Skeletal muscle cell (primary cell): ENCODE measurements around the gene SLC2A10.
A peak's percentile ranks its signal among the peaks of the same experiment; 100 is the strongest.

ENCODE experiments used
- DNase-seq: peaks from one replicate; pipeline ENCODE4 v3.0.0-alpha.2; 2010; ENCODE audit warnings: low read depth
- H3K4me3 ChIP-seq: 2 replicates; pipeline ENCODE4 v1.5.1; 2011; ENCODE audit warnings: low read depth, mild to moderate bottlenecking, control low read depth, low read length, moderate library complexity

The SLC2A10 gene

DNA sequence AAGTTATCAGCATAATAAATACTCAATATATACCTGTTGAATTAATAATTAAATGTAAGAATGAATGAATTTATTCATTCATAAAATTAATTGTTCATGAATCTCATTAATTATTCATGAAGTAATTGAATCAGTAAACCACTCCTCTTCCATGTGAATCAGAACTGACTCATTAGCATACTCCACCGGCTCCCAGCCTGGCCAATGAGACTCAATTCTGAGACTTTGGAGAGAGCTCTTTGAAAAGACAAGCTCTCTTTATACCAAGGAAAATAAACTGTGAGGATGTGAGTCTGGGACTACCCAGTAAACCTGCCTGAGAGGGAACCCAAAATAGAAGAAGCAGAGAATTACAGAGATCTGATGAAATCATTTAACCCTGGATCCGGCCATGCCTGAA is 8.4 kb upstream of the SLC2A10 start:
- no peak for DNase-seq
- no peak overlapping the region for H3K4me3 ChIP-seq

DNA sequence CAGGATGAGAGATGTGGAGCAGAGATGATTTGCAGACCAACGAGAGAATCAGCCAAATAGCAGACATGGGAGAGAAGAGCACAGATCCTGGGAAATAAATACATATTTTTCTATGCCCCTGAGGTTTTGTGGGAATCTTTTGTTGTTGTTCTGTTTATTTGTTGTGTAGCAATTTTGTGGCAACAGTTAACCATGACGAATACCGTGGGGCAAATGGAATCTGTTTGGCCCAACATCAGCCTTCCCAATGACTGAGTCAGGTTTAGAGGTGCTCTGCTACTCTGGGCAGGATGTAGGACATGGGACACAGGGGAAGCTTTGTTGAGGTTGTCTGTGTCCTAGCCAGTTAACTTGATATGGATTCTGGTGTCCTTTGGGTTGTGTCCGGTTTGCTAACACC is 7.9 kb upstream of the SLC2A10 start:
- no peak overlapping the region for H3K4me3 ChIP-seq
- no peak for DNase-seq

DNA sequence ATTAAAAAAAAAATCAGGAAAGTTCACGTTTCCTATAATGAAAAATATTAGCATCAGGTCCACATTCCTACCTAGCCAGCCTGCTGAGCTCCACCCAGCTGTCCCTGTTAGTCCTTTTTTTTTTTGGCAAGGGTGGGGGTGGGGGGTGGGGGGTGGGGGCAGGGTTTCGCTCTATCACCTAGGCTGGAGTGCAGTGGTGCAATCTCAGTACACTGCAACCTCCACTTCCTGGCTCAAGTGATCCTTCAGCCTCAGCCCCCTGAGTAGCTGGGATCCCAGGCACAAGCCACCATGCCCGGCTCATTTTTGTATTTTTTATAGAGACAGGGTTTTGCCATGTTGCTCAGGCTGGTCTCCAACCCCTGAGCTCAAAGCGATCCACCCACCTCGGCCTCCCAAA is 7.5 kb upstream of the SLC2A10 start:
- no peak overlapping the region for H3K4me3 ChIP-seq
- no peak for DNase-seq

DNA sequence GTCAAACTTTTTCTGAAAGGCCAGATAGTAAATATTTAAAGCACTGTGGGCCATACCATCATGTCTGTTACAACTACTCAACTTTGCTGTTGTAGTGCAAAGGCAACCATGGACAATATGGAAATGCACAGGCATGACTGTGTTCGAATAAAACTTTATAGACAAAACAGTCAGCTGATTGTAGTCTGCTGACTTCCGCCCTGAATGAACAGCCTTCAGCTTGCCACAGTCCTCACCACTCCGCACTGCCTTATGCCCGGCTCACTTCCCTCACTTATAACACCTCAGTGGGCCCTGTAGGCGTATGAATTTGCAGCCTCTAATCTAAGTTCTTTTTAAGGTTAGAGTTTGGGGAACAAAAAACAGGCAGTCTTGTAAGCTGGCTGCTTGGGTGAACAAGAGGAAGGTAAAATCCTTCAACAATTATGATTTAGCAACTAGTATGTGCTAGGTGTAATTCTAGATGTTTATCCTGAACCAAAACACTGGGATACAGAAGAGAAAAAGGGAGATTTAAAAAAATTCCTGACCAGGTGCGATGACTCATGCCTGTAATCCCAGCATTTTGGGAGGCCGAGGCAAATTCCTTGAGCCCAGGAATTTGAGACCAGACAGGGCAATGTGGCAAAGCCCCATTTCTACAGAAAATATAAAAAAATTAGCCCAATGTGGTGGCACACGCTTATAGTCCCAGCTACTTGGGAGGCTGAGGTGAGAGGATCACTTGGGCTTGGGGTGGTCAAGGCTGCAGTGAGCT is 6.8 kb upstream of the SLC2A10 start:
- DNase-seq, result no peak
- no peak overlapping the region for H3K4me3 ChIP-seq

DNA sequence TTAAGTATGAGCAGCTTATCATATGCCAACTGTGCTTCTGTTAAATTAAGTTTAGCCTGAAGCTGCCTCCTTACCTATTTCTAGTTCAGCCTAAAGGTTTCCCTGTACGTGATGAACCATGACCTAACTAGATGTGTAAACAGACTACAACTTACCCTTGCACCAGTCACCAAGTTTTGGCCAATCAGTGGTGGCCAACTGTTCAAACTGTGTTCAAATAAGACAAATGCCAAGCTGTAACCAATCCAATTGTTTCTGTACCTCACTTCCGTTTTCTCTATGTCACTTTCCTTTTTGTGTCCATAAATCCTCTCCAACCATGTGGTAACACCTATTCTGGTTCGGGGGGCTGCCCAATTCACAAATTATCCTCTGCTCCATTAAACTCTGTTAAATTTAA is 6.0 kb upstream of the SLC2A10 start:
- DNase-seq, result no peak
- no peak overlapping the region for H3K4me3 ChIP-seq

DNA sequence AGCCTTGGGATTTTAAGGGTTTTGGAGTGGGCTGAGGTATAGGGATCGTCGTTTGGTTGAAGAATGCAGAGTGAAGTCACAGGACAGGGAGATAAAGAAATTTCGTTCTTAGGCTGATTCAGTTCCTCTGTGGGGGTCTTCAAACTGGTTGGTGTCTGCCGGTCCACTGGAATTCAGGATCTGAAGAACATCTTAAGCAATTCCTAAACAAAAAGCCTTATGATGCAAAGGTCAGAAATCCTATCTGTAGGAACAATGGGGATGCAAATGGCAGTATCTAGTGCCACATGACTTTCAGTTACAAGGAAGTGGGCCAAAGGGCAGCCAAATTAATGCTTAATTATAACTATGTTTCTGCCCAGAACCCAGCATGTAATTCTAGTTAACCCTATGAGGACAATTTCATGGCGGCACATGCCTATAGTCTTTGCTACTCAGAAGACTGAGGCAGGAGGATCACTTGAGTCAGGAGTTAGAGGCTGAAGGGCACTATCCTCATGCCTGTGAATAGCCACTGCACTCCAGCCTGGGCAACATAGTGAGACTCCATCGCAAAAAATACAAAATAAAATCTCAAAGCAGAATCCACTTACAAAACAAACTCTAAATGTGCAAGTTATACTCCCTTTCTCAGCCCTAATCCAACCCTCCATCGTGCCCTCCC is 4.6 kb upstream of the SLC2A10 start:
- no peak overlapping the region for H3K4me3 ChIP-seq
- no peak for DNase-seq

DNA sequence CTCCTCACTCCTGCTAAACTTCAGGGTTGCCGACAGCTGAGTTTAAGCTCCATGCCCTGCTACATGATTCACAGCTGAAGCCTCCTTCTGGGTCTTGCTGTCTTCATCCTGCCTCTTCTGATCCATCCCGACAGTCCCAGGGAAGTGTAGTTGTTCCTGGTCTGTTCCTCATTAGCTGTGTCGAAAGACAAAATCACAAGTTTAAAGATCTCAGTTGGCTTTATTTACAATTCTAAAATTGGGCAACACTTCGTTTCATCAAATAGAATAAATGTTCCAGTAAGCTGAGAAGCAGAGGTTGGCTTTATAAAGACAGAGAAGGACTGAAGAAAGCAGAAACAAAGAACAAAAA is 4.1 kb upstream of the SLC2A10 start:
- no peak for DNase-seq
- H3K4me3 ChIP-seq, result no peak overlapping the region

DNA sequence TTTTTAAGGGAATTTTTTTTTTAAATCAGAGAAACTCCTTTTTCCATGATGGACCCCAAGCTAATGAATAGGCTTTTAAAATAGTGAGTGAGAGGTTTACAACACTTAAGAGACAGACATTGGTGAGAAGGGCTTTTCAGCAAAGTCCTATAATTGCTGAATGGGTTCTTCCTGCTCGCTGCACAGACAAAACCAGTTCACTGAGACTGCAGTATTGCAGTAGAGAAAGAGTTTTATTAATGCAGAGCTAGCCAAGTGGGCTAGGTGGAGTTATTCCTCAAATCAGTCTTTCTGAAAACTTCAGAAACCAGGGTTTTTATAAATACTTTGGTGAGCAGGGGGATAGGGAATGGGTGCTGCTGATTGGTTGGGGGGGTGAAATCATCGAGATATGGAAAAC is 3.2 kb upstream of the SLC2A10 start:
- no peak for DNase-seq
- H3K4me3 ChIP-seq, result no peak overlapping the region

DNA sequence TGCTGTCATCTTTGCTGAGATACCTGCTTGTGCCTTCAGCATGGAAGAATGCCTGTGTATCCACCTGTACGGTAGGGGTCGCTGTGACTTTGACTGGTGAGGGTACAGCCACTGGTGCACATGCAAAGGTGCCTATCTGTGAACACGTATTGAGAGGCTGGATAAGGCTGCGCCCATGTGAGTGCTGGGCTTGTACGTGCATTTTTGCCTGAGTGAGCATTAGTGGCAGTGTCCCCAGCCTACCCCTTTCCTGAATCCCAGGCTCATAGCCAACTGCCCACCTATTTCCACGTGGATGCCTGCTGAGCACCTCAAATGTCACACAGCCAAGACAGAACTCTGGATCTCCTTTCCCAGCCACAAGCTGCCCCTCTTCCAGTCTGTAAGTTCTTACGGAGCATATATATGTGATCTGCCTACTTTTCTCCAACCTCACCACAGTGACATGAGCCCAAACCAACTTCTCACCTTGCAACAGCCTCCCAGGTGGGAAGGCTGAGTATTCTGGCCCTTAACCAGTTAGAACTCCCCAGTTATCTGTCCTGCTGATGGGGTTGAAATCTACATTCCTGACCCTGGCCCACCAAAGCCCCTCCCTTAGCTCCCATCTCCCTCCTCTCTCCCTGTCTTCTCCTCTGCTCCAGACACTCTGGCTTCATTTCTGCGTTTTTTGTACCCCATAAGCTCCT is 1.1 kb upstream of the SLC2A10 start:
- no peak for DNase-seq
- H3K4me3 ChIP-seq, result no peak overlapping the region

DNA sequence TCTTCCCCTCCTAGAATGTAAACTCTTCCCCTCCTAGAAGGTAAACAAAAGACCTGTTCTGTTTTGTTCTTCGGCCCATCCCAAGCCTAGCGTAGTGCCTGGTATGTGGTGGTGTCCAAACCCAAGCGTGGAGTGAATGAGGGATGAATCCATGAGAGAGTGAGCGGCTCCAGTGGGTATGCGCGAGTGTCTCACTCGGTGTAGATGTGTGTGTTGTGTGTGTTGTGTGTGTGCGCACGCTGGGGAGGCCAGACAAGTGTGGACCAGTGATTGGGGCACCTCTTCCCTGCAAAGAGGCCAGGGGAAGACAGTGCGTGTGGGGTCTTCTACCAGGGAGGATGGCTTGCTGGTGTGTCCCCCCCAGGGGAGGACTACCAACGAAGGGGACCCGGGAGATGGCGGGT is 392 bp upstream of the SLC2A10 start:
- H3K4me3 ChIP-seq, result peak overlapping the region; percentile 71

DNA sequence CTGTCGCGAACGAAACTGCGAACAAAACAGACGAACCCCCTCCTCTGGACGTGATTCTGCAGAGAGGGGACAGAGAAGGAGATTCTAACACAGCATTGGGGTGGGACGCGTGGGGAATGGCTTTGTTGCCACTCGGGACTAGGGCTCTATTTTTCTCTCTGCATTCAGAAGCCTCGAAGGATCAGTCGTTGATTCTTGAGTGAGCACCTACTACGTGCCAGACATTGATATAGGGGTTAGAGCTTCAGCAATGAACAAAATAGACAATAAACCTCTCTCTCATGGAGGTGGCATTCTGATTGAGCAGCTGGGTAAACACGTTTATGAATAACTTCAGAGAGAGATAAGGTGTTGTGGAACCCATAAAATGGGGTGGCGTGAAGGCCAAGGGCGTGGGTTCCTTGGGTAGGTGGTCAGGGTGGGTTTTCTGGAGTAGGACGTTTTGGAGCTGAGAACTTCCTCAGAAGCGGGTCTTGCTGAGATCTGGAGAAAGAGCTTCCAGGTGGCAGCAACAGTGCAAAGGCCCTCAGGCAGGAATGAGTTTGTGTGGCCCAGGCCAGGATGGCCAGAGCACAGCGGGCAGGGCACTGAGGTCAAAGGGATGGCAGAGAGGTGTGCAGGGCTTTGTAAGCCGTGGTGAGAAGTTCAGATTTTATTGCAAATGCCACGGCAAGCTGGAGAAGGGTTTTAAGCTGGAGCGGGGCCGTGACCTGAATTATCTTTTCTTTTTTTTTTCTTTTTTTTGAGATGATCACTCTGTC is 884 bp downstream of the SLC2A10 start:
- peak overlapping the region; percentile 71 for H3K4me3 ChIP-seq
- DNase-seq, result no peak

More for the DNA sequence above, 392 bp upstream of the SLC2A10 start:
- DNase-seq, result no peak

DNA sequence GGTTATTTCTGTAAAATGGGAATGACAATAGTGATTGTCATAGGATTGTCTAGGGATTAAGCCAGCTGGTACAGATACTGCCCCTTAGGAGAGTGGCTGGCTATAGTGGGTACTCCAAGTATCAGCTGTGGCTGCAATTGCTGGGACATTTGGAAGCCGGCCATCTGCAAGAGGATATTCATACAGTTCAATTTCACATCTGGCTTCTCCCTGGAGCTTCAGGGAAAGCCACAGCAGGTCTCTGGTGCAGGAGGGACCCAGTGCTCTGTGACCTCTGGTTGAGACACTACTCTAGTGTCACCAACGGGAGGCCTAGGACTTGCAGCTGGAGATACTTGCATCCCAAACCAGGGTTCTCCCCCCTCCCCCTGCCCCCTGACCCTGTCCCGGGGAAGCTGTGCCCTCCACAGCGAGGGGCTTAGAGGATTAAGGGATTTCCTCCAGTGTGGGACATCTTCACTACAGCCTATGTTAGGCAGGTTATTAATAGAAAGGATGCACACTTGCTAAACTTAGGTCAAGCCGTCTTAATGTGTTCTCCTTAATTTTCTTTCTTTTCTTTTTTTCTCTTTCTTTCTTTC is 2.7 kb downstream of the SLC2A10 start:
- no peak overlapping the region for H3K4me3 ChIP-seq
- no peak for DNase-seq

DNA sequence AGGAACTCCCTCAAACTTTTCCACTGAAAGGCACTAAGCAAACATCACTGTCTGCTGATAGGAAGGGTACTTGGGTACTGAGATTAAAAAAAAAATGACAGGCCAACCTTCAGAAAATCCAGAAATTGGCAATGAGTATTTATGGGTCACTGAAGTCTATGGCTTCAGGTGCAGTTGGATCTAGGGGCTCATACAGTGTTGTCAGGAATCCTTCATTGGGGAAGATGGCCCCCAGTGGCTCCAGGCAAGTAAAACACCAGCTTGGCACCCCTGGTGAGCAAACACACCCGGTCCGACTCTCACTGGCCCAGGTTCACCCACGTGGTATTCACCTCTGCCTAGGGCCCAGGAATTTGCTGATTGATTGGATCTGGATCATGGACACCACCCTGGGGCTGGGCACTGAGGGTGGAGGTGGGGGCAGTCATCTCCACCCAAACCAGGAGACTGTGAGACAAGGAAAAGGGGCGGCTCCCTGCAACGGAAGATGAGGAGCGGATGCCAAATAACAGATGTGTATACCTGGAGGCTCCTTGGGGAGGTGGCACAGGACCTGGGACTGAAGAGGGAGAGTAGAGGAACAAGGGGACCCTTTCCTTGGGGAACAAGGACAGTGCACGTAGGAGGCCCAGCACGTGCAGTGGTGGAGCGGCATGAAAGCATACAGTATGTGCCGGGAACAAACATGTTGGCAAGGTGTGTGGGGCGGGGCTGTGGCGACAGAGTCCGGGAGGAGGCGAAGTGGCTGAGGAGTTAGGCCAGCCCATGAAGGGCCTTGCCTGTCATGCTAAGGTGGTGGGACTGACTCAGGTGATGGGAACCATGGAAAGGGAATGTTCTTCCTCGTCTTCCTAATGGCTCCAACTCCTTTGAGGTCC is 4.7 kb downstream of the SLC2A10 start:
- H3K4me3 ChIP-seq, result no peak overlapping the region
- no peak for DNase-seq

DNA sequence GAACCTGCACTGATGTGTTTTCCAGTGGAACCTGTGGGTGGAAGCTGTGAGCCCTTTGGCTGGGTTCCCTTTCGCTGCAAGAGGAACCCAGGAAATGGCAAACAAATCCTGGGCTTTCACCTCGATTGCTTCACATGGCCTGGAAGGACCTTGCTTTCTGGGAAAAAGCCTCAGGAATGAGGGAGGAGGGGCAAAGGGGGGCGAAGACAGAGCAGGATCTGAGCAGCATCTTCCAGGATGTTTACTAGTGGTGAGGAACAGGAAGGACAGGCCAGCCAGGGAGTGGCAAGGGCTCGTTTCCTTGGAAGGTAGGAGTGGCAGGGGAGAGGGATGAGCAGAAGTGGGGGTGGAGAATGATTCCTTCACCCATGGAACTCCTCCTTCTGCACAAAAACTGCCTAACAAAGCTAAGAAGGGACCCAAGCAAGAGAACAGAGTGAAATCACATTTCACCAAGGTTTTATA is 5.9 kb downstream of the SLC2A10 start:
- H3K4me3 ChIP-seq, result no peak overlapping the region
- DNase-seq, result peak; percentile 43

DNA sequence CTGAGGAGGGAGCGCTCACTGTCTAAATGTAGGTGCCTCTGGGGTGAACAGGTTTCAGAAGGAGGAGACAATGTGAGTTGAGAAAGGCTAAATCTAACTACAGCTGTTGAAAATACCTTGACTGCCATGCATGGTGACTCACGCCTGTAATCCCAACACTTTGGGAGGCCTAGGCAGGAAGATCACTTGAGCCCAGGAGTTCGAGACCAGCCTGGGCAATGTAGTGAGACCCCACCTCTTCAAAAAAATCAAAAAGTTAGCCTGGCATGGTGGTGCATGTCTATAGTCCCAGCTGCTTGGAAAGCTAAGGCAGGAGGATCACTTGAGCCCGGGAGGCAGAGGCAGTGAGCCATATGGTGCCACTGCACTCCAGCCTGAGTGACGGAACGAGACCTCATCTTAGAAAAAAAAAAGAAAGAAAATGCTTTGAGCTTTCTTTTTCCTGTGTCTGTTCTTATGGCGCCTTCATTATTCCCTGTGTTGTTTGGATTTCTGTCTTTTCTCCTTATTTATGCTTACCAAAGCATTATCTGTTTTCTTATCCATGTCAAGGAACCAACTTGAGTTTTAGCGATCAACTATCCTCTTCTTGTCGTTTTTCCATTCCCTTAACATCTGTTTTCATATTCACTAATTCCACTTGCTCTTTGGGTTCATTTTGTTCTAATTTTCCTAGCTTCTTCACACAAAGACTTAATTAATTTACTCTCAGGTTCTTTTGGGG is 8.5 kb downstream of the SLC2A10 start:
- no peak overlapping the region for H3K4me3 ChIP-seq

DNA sequence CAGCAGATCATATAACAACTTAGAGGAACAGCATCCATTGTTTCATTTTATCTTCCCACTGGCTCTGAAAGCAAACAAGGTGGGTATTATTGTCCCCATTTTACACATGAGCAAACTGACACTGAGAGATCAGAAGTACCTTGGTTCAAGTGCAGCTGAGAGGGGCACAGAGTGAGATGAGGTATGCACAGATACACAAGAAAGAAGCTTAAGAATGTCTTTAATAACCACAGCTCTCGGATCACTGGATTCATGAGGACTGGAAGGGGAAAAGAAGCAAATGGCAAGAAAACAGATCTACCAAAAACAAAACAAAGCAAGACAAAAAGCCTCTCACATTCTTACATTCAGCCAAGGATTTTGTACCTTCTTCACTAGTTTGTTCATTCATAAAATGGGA is 10.6 kb downstream of the SLC2A10 start:
- H3K4me3 ChIP-seq, result no peak overlapping the region
- DNase-seq, result no peak

More for the DNA sequence above, 8.5 kb downstream of the SLC2A10 start:
- DNase-seq, result no peak

DNA sequence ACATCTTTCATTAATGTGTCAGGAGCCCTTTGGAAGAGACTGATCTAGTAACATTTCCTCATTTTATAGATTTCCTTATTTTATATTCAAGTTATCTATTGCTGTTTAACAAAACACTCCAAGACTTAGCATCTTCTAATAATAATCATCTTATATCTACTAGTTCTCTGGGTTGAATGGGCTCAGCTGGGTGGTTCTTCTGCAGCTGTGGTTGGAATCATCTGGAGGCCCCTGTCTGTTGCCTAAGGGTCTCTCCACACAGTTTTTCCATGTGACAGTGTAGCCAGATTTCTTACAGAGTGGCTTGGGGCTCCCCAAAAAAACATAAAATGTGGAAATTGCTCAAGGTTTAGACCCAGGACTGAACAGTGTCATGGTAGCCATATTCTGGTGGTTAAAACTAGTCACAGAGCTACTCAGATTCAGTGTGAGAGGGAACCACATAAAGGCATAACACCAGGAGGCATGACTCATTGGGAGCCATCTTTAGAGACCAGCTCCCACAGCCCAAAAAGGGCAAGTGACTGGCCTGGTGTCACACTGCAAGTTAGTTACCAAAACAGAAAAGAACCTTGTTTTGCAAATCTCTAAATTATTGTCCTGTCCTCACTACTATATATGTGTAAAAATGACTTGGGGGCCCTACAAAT is 11.5 kb downstream of the SLC2A10 start:
- DNase-seq, result no peak

DNA sequence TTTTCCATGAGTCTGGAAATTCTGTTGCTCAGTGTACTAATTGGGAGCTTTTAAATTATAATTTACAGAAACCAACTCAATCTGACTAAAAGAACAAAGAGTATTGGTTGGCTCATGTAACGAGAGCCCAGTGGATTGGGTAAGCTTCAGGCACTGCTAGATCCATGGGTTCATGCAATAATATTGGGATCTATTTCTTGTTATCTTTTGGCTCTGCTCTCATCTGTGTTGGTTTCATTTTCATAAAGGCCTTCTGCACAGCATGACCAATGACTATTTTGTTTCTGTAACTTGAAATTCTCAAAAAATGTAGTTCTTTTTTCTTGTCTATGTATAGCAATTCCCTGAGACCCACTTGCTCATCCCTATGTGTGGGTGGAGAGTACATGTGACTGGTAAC is 12.0 kb downstream of the SLC2A10 start:
- DNase-seq, result no peak
- H3K4me3 ChIP-seq, result no peak overlapping the region

More for the DNA sequence above, 11.5 kb downstream of the SLC2A10 start:
- no peak overlapping the region for H3K4me3 ChIP-seq
